Suppressor macrophage treated with lipopolysaccharide for 1 hour (primary cell): ENCODE measurements around the gene ACSS1.
"Not testable (repeated sequence)": the region's sequence is repeated elsewhere in the genome, so short reads cannot be mapped to it uniquely, and the experiment has no call there.

Source experiments
- DNase-seq, 3 donors: peaks; one replicate each; pipeline ENCODE4 v3.0.0-alpha.2; 2020 to 2022

Gene ACSS1

GRCh38 chr20:25009218-25010145, 48.5 kb downstream of the ACSS1 start:
- DNase-seq, result no peak

- DNase-seq, result no peak
Observed at GRCh38 chr20:25008388-25009217, 49.3 kb downstream of the ACSS1 start.

GRCh38 chr20:25007491-25008305, 50.2 kb downstream of the ACSS1 start:
- DNase-seq, result no peak

- DNase-seq, result no peak
Observed at GRCh38 chr20:25006431-25007167, 51.3 kb downstream of the ACSS1 start.

- DNase-seq, result no peak
Observed at GRCh38 chr20:25005661-25006060, 52.3 kb downstream of the ACSS1 start.

GRCh38 chr20:25005220-25005619, 52.7 kb downstream of the ACSS1 start:
- DNase-seq, result no peak

GRCh38 chr20:25003002-25003401, 54.9 kb downstream of the ACSS1 start:
- DNase-seq, result no peak

GRCh38 chr20:25001323-25001722, 56.6 kb downstream of the ACSS1 start:
- DNase-seq, result not testable (repeated sequence)

GRCh38 chr20:25000268-25000801, 57.6 kb downstream of the ACSS1 start:
- no peak for DNase-seq

- DNase-seq, result no peak
Observed at GRCh38 chr20:24999568-24999967, 58.4 kb downstream of the ACSS1 start.

GRCh38 chr20:24998631-24999445, 59.1 kb downstream of the ACSS1 start:
- DNase-seq, result no peak

- DNase-seq, result no peak
Observed at GRCh38 chr20:24998121-24998520, 59.8 kb downstream of the ACSS1 start.

- DNase-seq, result no peak
Observed at GRCh38 chr20:24996449-24997377, 61.2 kb downstream of the ACSS1 start.

GRCh38 chr20:24995741-24996448, 62.0 kb downstream of the ACSS1 start:
- no peak for DNase-seq

GRCh38 chr20:24994470-24995368, 63.2 kb downstream of the ACSS1 start:
- DNase-seq, result peak; percentile 78 to 86 (median 84)

GRCh38 chr20:24994186-24994465, 63.8 kb downstream of the ACSS1 start:
- DNase-seq, result no peak

- peak; percentile 21 to 52 (median 38) for DNase-seq
Observed at GRCh38 chr20:24993337-24994185, 64.4 kb downstream of the ACSS1 start.
